Activated CD4-positive, alpha-beta memory T cell treated with anti-CD3 and anti-CD28 coated beads, Interleukin-2, amount 10 ng/mL, durations not matched to agents 7 days and 5 days (primary cell): ENCODE data around the gene TOMM5. TPM values are rescaled to one million over a fixed set of nuclear protein-coding genes. Genes with fewer than 3 reads are reported as not detected.

Source experiments
- CTCF ChIA-PET: fragments of 350-600 bp; sonication (Branson Sonifier 250); formaldehyde crosslinking; loops from one replicate; lab custom pipeline; 2021; ENCODE audit warnings: antibody characterized with exemption, inconsistent platforms; lab: Charles Lee
- POLR2A ChIA-PET: fragments of 350-600 bp; sonication (Branson Sonifier 250); formaldehyde crosslinking; loops from one replicate; lab custom pipeline; 2021; ENCODE audit warnings: antibody characterized with exemption; lab: Charles Lee
- DNase-seq: peaks from one replicate; pipeline ENCODE4 v3.0.0-alpha.2; 2020
- H3K27ac Mint-ChIP-seq: one replicate; pipeline ENCODE4 v1.8.0; 2021; ENCODE audit warnings: mild to moderate bottlenecking, mixed read lengths
- H3K27me3 Mint-ChIP-seq: one replicate; pipeline ENCODE4 v1.8.0; 2021; ENCODE audit warnings: mixed read lengths
- H3K36me3 Mint-ChIP-seq: one replicate; pipeline ENCODE4 v1.8.0; 2021; ENCODE audit warnings: low read depth, mixed read lengths
- H3K4me1 Mint-ChIP-seq: one replicate; pipeline ENCODE4 v1.8.0; 2021; ENCODE audit warnings: mixed read lengths
- H3K4me3 Mint-ChIP-seq: one replicate; pipeline ENCODE4 v1.8.0; 2021; ENCODE audit warnings: mild to moderate bottlenecking, mixed read lengths
- H3K9me3 Mint-ChIP-seq: one replicate; pipeline ENCODE4 v1.8.0; 2021; ENCODE audit warnings: mixed read lengths
- total RNA-seq, 2 experiments: library from RNA; stranded (reverse); gene quantifications; one replicate each; pipeline ENCODE4 v1.2.3, GENCODE V29; 2021

TOMM5 gene
- total RNA-seq = 10 to 100 TPM; 81.0 to 86.4 TPM

DNA sequence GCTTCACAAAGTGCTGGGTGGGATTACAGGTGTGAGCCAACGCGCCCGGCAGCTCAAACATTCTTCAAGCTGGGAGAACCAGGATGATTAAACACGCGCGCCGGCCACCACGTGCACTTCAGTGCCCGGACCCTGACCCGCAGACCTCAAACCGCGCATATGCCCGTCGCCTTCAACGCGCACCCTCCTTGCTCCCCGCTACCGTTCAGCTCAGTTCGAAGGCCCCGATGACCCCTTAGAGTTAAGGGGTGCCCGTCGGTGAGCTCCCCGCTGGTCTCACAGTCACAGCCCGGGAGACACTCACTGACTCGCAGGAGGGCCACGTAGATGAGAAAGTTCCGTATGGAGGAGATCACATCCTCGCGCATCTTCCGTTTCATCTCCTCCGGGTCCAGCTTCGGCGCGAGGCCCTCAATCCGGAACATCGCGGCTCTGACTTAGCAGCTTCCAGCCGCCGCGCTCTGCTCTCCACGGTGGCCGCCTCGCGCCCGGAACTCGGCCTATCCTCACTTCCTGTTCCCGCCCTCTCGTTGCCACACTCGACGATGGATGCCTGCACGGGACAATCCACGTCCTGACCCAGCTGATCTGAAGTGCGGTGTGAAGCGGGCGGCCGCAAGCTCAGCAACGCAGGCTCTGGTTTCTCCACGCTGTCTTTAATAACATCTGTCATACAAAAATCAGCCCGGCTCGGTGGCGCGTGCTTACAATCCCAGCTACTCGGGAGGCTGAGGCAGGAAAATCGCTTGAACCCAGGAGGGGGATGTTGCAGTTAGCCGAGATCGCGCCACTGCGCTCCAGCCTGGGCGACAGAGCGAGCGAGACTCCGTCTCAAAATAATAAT lies at the start of gene TOMM5:
TSS of gene TOMM5 (minus strand) at position 490 of the 844 bp plus-strand sequence. CDS start at position 425, 65 bp downstream.
- no peaks in the 10 kb centered on the region for H3K9me3 Mint-ChIP-seq
- DNase-seq = peak; percentile 94
- POLR2A ChIA-PET = interaction anchor here (0.6 to 5.6 kb wide), 35 partner anchors 14 to 1049 kb away, joined by 3 to 103 read pairs (median 3); partner anchors contain the start of genes DCAF10, EXOSC3, FBXO10 and FRMPD1
- peak within 1 kb of the TSS; percentile 95 for H3K27ac Mint-ChIP-seq
- CTCF ChIA-PET = interaction anchor here (0.6 to 3.3 kb wide), 14 partner anchors 11 to 1489 kb away, joined by 3 to 23 read pairs (median 4); partner anchors contain the start of genes EXOSC3, FBXO10 and POLR1E
- H3K4me3 Mint-ChIP-seq = peak within 1 kb of the TSS; percentile 97
- H3K27me3 Mint-ChIP-seq = peaks cover 17% of the 10 kb centered on the region
- H3K4me1 Mint-ChIP-seq = peaks cover 33% of the 10 kb centered on the region
- peaks cover 26% of the 10 kb centered on the region for H3K36me3 Mint-ChIP-seq

DNA sequence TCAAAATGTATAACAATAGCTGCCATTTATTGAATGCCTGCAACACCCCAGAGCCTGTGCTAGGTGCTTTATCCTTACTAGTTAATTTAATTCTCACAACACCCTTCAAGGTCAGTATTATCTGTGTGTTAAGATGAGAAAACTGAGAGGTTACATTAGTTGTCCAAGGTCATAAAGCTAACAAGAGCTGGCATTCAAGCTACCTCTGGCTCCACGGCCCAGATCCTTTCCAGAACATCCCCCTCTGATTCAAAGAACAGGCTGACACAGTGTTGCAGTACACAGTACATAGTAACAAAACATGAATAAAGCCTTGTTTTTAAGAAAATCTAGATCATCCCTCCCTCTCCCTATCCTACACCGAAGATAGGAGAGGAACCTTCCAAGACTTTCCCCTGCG lies 48.9 kb upstream of the TOMM5 start:
- no peaks in the 10 kb centered on the region for H3K9me3 Mint-ChIP-seq
- H3K27ac Mint-ChIP-seq = no peak overlapping the region
- H3K36me3 Mint-ChIP-seq = no peaks in the 10 kb centered on the region
- peaks cover 36% of the 10 kb centered on the region for H3K27me3 Mint-ChIP-seq
- DNase-seq = no peak
- CTCF ChIA-PET = no interaction called here
- no peak overlapping the region for H3K4me3 Mint-ChIP-seq
- POLR2A ChIA-PET = interaction anchor here (0.5 kb wide), 1 partner anchor 251 kb away, joined by 3 read pairs; no protein-coding TSS in a partner anchor
- H3K4me1 Mint-ChIP-seq = no peaks in the 10 kb centered on the region

DNA sequence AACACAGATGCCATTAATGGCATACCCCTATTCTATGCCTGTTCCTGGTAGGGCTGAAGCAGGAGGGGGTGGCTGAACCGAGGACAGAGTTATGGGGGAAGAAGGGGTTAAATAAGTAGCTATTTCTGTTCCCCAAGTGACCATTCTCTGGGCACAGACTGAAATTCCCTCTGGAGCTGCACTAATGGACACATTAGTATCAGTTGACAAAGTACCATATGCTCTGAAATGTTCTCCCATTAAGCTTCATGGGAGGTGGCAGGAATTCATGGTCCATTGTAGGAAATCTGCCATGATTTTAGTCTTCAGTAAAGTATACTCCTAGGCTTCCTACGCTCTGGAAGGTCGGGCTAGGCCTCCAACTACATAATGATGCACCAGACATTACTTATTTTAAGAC lies 47.8 kb upstream of the TOMM5 start:
- CTCF ChIA-PET = no interaction called here

DNA sequence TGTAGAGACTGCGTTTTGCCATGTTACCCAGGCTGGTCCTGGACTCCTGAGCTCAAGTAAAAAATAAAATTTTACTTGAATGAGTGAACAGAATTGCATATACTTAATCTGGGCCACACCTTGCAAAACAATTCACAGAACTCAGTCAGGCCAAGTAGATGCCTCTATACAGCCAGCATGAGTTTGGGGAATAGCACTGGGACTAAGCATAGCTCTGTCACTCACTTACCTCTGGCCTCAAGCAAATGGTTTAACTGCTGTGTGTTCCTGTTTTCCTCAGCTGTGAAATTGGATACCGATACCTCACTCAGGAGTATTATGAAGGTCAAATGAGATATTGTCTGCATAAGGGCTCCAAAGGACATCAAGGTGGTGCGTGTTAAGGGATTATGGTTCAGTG lies 47.4 kb upstream of the TOMM5 start:
- Mint-ChIP-seq H3K4me1 (no peaks in the 10 kb centered on the region), H3K4me3 (no peak overlapping the region), H3K27ac (no peak overlapping the region), H3K9me3 (no peaks in the 10 kb centered on the region), H3K27me3 (peaks cover 24% of the 10 kb centered on the region), H3K36me3 (no peaks in the 10 kb centered on the region)
- ChIA-PET POLR2A (no interaction called here), CTCF (no interaction called here)
- no peak for DNase-seq

More for the DNA sequence above, 47.8 kb upstream of the TOMM5 start:
- no peak overlapping the region for H3K27ac Mint-ChIP-seq
- H3K9me3 Mint-ChIP-seq = no peaks in the 10 kb centered on the region
- no peak for DNase-seq
- H3K4me1 Mint-ChIP-seq = no peaks in the 10 kb centered on the region
- POLR2A ChIA-PET = no interaction called here
- H3K36me3 Mint-ChIP-seq = no peaks in the 10 kb centered on the region
- H3K4me3 Mint-ChIP-seq = no peak overlapping the region
- peaks cover 28% of the 10 kb centered on the region for H3K27me3 Mint-ChIP-seq

DNA sequence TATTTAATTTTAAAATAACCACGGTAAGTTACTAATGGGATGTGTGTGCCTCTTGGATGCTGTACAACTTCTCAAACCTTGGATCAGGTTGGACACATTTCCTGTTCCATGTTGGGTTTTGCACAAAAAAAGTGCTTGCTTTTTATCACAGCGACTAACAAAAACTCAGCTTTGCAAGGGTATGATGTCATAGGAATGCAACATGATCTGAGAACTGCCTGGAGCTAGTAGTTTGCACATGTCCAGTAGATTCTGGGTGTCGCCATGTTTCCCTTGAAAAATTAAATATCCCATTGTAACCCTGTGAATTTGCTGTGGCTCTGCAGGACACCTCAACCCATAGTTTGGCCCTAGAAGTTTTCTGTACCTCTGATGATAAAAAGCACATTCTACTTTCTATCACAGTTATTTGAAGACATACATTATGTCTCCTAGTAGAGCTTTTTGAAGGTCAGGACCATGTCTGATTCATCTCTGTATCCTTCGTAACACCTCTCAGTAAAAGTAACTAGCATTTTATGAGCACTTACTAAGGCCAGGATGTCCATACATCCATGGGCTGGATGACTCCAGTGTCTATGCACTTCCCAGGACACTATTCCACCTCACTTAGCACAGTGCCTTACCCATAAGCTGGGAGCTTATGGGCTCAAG lies 46.8 kb upstream of the TOMM5 start:
- Mint-ChIP-seq H3K27me3 (peaks cover 23% of the 10 kb centered on the region), H3K9me3 (no peaks in the 10 kb centered on the region), H3K4me3 (no peak overlapping the region), H3K27ac (no peak overlapping the region), H3K4me1 (no peaks in the 10 kb centered on the region), H3K36me3 (no peaks in the 10 kb centered on the region)
- POLR2A ChIA-PET = no interaction called here
- DNase-seq = no peak
- CTCF ChIA-PET = no interaction called here

DNA sequence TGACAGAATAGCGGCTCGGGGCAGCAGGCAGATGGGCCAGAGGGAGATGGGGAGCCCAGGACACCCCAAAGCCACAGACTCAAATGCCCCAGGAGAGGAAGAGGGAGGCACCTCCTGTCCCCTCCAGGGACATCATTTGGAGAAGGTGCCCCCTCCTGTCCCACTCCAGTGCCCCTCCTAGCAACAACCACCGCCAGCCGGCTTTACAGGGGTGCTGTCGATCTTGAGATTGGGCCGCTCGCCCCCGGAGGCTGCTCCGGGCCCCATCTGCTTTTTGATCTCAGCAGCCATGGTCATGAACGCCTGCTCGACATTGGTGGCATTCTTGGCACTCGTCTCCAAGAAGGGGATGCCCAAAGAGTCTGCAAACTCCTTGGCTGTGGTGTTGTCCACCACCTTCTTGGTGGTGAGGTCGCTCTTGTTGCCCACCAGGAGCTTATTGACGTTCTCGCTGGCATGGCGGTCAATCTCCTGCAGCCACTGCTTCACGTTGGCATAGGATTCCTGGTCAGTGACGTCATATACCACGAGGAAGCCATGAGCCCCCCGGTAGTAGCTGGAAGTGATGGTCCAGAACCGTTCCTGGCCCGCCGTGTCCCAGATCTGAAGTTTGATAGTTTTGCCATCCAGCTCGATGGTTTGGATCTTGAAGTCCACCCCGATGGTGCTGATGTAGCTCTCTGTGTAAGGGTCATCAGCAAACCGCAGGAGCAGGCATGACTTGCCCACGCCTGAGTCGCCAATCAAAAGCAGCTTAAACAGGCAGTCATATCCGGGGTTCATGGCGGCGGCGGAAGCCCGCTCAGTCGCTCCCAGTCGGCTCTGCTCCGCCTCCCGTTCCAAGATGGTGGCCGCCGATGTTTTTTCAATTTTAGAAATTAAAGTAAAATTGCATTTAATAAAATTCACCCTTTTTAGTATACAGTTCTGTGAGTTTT lies 44.4 kb upstream of the TOMM5 start:
- Mint-ChIP-seq H3K4me1 (no peaks in the 10 kb centered on the region), H3K9me3 (no peaks in the 10 kb centered on the region), H3K27me3 (peaks cover 16% of the 10 kb centered on the region), H3K36me3 (no peaks in the 10 kb centered on the region), H3K4me3 (no peak overlapping the region), H3K27ac (no peak overlapping the region)
- ChIA-PET POLR2A (no interaction called here), CTCF (no interaction called here)
- no peak for DNase-seq

DNA sequence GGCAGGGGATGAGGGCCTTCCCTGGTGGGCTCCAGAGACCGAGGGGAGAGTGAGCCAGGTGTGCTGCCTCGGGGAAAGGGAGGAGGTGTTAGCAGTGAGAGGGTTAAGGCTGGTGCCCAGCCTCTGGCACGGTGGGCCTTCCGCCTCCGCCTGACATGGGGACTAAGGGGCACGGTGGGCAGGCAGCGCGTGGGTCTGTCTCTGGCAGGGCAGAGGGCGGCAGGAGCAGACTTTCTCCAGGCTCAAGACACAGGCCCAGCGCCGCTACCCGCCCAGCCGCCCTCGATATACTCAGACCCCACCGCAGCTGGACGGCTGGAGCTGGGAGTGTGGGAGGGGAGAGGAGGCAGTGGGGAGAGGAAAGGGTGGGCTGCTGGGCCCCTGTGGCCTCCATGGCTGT lies 43.4 kb upstream of the TOMM5 start:
- Mint-ChIP-seq H3K36me3 (no peaks in the 10 kb centered on the region), H3K4me3 (no peak overlapping the region), H3K27ac (no peak overlapping the region), H3K4me1 (no peaks in the 10 kb centered on the region), H3K27me3 (peaks cover 12% of the 10 kb centered on the region), H3K9me3 (no peaks in the 10 kb centered on the region)
- CTCF ChIA-PET = no interaction called here
- DNase-seq = no peak
- POLR2A ChIA-PET = no interaction called here

DNA sequence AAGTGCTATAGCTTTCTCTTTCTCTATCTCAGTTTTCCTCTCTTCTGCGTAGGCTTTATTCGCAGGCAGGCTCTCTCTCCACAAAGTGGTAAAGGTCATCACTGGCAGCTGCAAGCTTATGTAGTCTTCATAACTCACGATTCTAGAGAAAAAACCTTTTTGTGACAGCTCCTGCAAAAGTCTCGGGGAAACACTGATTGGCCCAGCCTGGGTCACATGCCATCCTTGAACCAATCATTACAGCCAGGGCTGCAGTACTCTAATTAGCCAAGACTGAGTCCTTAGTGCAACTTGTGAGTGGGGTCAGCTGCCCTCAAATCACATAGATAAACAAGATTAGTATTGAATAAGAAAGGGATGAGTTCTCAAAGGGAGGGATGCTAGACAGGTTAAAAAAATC lies 40.1 kb upstream of the TOMM5 start:
- H3K27me3 Mint-ChIP-seq = peaks cover 5% of the 10 kb centered on the region
- CTCF ChIA-PET = no interaction called here
- H3K36me3 Mint-ChIP-seq = no peaks in the 10 kb centered on the region
- no peaks in the 10 kb centered on the region for H3K4me1 Mint-ChIP-seq
- no peaks in the 10 kb centered on the region for H3K9me3 Mint-ChIP-seq
- POLR2A ChIA-PET = no interaction called here
- no peak overlapping the region for H3K27ac Mint-ChIP-seq
- DNase-seq = no peak
- H3K4me3 Mint-ChIP-seq = no peak overlapping the region

DNA sequence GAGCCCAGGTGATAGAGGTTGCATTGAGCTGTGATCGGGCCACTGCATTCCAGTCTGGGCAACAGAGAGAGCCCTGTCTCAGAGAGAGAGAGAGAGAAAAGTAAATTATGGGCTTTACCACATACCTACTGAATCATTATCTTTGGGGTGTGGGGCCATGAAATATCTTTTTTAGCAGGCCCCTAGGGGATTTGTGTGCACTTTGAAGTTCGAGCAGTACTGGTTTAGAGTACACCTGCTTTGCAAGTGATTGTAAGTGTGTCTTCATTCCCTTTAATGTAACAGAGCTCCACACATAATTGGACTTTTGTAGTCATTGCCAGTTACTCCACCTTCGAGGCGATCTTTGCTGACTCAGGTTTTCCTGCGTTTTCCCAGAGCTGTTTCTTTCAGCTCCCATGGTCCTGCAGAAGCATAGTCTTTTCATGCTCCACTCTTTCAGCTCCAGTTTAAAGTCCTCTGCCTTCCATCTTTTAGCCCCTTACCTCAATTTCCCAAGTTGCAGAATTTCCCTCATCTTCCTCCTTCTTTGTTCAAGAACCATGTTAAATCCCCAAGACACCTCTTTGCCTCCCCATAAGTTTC lies 34.4 kb upstream of the TOMM5 start:
- Mint-ChIP-seq H3K4me1 (no peaks in the 10 kb centered on the region), H3K36me3 (no peaks in the 10 kb centered on the region), H3K27me3 (peaks cover 6% of the 10 kb centered on the region), H3K27ac (no peak overlapping the region), H3K9me3 (no peaks in the 10 kb centered on the region), H3K4me3 (no peak overlapping the region)
- POLR2A ChIA-PET = no interaction called here
- CTCF ChIA-PET = interaction anchor here (0.7 kb wide), 3 partner anchors 8 to 146 kb away, joined by 3 read pairs; no protein-coding TSS in a partner anchor
- no peak for DNase-seq

DNA sequence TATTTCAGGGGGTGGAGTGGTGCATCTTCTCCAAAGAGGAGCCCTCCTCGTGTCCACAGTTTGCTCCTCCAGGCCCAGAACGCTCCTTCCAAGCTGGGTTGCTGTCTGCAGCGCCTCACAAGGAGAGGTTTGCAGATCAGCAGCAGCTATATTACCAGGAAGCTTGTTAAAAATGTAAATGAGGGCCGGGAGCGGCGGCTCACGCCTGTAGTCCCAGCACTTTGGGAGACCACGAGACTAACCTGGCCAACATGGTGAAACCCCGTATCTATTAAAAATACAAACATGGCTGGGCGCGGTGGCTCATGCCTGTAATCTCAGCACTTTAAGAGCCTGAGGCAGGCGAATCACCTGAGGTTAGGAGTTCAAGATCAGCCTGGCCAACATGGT lies 33.4 kb upstream of the TOMM5 start:
- POLR2A ChIA-PET = no interaction called here
- Mint-ChIP-seq H3K36me3 (no peaks in the 10 kb centered on the region), H3K27me3 (peaks cover 6% of the 10 kb centered on the region), H3K9me3 (no peaks in the 10 kb centered on the region), H3K4me1 (no peaks in the 10 kb centered on the region), H3K27ac (no peak overlapping the region), H3K4me3 (no peak overlapping the region)
- CTCF ChIA-PET = no interaction called here
- no peak for DNase-seq

DNA sequence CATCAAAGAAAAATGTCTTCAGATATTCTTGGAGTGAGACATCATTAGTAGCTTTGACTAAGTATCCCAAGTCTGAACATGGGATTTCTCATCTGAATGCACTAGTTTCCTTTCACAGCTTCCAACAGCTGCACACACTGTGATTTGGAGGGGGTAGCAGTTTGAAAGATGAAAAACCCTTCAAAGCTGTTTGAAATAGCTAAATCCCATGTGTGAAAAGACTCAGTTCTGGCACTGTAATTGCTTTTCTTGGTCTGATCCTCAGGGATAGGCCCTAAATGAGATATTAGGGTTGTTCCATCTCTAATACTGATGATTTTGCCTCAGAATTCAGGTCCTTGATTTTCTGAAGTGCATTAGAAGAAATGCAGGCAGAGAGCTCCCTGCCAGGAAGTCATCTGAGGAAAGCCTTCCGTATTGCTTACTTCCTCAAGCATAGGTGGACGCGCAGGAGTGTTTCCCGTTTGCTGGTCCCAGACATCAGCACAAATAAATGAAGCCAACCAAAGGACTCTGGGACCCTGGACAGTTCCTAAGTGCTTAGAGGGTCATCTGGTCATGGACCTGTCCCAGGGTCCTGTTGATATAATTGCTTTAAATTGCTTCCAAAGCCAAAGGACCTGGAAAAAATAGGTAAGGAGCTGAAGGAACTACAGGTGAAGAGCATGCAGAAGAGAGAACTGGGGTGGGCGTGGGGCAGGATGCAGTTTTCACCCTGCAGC lies 32.8 kb upstream of the TOMM5 start:
- H3K36me3 Mint-ChIP-seq = no peaks in the 10 kb centered on the region
- H3K27me3 Mint-ChIP-seq = peaks cover 6% of the 10 kb centered on the region
- no peaks in the 10 kb centered on the region for H3K4me1 Mint-ChIP-seq
- H3K27ac Mint-ChIP-seq = no peak overlapping the region
- H3K9me3 Mint-ChIP-seq = no peaks in the 10 kb centered on the region
- DNase-seq = no peak
- ChIA-PET POLR2A (no interaction called here), CTCF (interaction anchor here (0.7 kb wide), 1 partner anchor 25 kb away, joined by 3 read pairs; no protein-coding TSS in a partner anchor)
- H3K4me3 Mint-ChIP-seq = no peak overlapping the region

DNA sequence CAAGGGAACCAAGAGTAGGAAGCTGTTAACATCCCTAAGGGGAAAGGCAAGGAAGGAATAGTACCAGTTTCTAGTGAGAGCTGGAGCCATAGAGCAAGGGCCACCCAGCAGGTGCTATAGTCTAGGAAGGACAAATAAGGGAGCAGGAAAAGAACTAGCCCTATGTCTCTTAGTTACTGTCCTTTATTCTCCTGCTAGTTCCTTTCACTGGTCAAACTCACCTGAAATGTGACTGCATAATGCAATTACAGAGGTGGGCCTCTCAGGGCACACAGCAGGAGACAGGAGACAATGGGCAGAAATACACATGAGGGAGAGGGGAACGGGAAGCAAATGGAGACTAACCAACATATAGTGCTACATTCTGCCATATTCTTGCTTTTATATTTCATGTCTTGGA lies 31.7 kb upstream of the TOMM5 start:
- Mint-ChIP-seq H3K9me3 (no peaks in the 10 kb centered on the region), H3K36me3 (no peaks in the 10 kb centered on the region), H3K27me3 (peaks cover 6% of the 10 kb centered on the region), H3K27ac (no peak overlapping the region), H3K4me3 (no peak overlapping the region), H3K4me1 (no peaks in the 10 kb centered on the region)
- DNase-seq = no peak
- CTCF ChIA-PET = interaction anchor here (0.7 kb wide), 1 partner anchor 24 kb away, joined by 3 read pairs; no protein-coding TSS in a partner anchor
- POLR2A ChIA-PET = no interaction called here
